Stimulated activated CD4-positive, alpha-beta T cell treated with anti-CD3 and anti-CD28 coated beads, TNF-alpha, amount 100 ng/mL, for 48 hours (primary cell): ENCODE measurements around the gene FGF14.
"Not testable (repeated sequence)": the region's sequence is repeated elsewhere in the genome, so short reads cannot be mapped to it uniquely, and the experiment has no call there.

Experiments used
- DNase-seq, 3 donors: peaks; one replicate each; pipeline ENCODE4 v3.0.0-alpha.2; 2020; ENCODE audit warnings: low read depth in 3 of 3

Gene FGF14

GRCh38 chr13:102040812-102041211 is 361.0 kb downstream of the FGF14 start:
- no peak for DNase-seq

- DNase-seq, result no peak
Measured at GRCh38 chr13:102039264-102039663, 362.6 kb downstream of the FGF14 start.

GRCh38 chr13:102038787-102039186 is 363.1 kb downstream of the FGF14 start:
- DNase-seq, result no peak

DNA sequence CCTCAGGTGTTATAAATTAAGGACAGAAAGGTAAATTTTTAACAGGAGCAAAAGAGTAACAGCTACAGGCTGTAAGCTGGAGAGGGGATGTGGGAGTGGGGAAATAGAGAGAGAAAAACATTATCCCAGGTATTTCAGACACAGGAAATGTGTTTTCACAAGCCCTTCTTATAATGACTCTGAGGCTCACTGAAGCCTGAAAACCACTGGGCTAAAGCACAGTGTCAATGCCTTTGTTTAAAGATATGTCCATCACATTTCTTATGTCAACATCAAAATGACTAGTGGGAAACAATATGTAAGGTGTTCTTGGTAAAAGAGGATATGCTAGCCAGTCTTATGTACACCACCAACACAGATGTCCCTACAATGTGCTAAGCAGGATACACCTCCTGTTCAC is 365.9 kb downstream of the FGF14 start:
- DNase-seq, result no peak

DNA sequence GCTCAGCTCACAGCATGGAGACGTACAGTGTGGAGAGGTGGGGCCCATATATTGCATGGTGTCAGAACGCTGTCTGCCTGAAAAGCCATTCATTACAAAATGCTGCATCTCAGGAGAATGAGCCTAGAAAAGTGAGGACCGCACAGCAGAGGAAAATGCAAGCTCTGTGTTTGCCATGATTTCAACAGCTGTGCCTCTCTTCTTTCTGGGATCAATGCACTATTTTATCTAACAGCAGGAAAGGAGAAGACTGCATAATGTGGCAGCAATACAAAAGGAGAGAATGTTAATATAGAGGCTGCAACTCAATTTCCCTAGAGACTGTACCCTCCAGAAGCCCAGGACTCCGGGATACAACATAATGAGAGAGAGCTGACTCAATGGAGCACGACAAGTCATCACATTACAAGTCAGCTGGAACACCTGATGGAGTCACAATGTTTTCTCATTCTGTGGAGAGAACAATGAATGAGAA is 368.0 kb downstream of the FGF14 start:
- no peak for DNase-seq

DNA sequence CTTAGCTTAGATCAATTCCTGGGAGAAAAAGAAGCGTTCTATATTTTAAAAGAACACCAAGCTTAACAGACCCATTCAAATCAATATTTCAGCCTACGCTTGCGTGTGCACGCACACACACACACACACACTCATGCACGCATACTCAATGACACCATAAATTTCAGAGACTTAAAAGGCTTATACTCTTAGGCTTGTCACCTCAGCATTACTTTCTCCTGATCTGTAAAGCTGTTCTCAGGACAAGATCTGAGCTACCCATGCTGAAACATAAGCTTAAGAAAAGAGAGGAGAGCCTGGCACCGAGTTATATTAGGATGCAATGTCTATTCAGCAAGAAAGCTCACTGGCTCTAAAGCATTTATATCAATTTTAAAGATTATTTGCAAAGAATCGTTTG is 368.5 kb downstream of the FGF14 start:
- no peak for DNase-seq

DNA sequence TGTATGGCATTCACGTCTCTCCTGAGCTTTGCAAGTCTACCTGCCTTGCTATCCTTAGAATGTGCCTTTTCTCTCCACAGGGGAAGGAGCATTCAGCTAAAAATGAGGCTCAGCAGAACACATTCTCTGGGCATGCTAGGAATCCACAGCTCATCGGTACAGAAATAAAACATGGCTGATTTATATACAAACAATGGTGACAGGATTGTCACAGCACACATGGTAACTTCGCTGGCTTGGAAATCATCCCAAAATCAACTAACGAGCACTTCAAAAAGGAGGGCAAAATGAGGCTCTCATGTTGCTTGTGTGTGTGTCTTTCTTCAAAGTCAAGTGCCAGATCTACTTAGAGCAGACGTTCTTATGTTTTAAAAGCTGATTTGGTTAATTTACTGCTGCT is 373.0 kb downstream of the FGF14 start:
- DNase-seq, result no peak

- no peak for DNase-seq
Measured at GRCh38 chr13:102028206-102028605, 373.6 kb downstream of the FGF14 start.

- DNase-seq, result no peak
Measured at GRCh38 chr13:102021777-102022176, 380.1 kb downstream of the FGF14 start.

- no peak for DNase-seq
Measured at GRCh38 chr13:102020611-102021216, 381.1 kb downstream of the FGF14 start.

DNA sequence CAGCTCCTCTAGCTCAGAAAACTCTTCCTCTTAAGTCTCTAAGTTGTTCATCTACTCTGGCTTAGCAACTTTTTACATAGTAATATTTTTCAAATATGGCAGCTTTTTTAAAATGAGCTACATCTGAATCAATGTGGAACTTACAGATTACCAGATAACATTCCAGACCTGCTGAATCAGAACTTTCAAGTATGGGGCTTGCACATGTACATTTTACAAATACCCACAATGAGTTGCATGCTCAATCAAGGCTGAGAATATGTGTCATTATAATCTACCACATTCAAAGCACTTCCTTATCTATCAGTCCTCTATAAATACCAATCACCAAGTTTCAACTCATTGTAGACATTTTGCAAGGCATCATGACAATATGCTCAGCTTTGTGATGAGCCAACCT is 383.1 kb downstream of the FGF14 start:
- DNase-seq, result no peak

- DNase-seq, result no peak
Measured at GRCh38 chr13:102017248-102017647, 384.6 kb downstream of the FGF14 start.

- DNase-seq, result no peak
Measured at GRCh38 chr13:102012299-102013293, 389.3 kb downstream of the FGF14 start.

DNA sequence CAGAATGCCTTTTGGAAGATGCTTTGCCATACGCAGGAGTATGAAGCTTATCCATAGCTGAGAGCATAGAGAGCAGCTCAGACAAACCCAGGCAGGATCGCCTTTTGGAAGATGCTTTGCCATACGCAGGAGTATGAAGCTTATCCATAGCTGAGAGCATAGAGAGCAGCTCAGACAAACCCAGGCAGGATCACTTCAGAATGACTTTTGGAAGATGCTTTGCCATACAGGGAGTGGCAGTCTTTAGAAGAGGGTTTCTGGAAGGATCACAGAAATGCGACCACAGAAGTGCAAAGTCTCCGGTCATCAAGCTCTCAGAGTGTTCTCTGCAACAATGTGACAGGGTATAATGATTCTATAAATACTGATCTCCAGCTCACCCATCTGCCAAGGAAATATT is 390.4 kb downstream of the FGF14 start:
- DNase-seq, result not testable (repeated sequence)

DNA sequence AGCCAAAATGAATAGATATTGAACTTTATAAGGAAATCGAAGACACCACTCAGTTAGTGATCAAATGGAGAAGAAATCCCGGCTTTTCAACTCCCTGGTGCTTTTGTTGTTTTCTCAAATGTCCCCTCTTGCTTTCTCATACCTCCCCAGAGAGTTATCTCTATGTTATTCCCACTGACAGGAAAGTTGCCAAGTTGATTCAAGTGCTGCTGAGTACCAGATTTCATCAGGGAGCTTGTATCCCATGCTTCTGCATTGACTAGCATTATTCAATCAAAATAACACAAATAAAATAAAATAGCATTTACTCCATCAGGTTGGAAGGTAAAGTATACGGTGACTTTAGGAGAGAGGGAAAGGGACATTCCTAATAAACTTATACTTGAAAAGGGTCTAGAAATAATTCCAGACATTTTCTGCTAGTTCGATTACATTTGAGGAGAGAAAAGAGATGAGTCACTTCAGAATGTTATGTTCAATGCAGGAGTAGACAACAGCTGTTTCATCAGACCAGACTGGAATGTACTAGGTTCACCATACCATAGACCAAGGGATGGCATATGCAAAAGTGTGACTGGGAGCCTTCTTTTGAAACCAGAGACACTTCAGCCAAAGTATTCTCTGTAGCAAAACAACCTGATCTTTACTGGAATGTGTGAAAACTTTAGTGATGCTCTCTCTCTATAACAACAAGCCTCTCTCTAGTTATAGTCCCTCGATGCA is 397.8 kb downstream of the FGF14 start:
- no peak for DNase-seq

- no peak for DNase-seq
Measured at GRCh38 chr13:102002287-102002686, 399.6 kb downstream of the FGF14 start.

DNA sequence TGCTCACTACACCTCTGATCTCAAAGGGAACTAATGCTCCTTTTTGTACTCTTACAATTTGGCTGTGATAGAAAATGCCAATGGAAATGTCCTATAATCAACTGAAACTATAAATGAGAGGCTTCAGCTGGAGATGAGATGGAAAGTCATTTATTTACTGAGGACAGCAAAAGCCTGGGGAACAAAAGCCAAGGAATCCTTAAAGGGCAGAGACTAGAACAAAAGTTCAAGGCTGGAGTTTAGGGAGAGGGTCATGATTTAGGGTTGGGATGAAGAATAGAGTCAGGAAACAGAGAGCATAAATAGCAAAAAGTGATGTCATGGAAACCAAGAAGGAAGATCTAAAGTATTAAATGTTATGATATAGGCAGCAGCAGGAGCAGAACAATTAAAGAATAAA is 401.1 kb downstream of the FGF14 start:
- DNase-seq, result no peak

- DNase-seq, result no peak
Measured at GRCh38 chr13:101998129-101998528, 403.7 kb downstream of the FGF14 start.

- DNase-seq, result no peak
Measured at GRCh38 chr13:101996954-101997353, 404.9 kb downstream of the FGF14 start.

GRCh38 chr13:101989798-101990350 is 412.0 kb downstream of the FGF14 start:
- no peak for DNase-seq

GRCh38 chr13:101988140-101988539 is 413.7 kb downstream of the FGF14 start:
- no peak for DNase-seq

DNA sequence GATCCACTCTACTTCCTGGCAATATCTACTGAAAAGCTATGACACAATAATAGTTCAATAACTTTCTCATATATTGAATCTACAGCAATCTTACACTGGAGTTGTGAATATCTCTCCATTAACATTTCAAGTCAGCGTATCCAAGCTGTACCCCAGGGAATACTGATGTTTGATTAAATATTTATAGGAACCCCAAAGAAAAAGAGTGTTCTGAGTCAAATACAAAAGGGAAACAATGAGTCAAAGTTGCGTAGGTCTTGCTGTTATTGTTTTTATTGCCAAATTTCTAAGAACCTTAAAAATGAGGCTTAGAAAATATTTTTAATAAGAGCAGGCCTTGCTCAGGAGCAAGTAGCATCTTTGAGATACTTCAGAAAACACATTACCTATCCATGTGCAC is 415.5 kb downstream of the FGF14 start:
- no peak for DNase-seq
